A673 (cell line): ENCODE measurements around the gene CDR2. TPM values are rescaled to one million over a fixed set of nuclear protein-coding genes. Genes with fewer than 3 reads are reported as not detected.
"Not testable (repeated sequence)": the region's sequence is repeated elsewhere in the genome, so short reads cannot be mapped to it uniquely, and the experiment has no call there.

Experiments used
- BruUV-seq: library from RNA; stranded (reverse); fragments of 400-500 nt; replicated peaks from 2 replicates; lab custom pipeline; 2021; lab: Mats Ljungman, UMichigan
- CTCF ChIA-PET: fragments of 300-600 bp; sonication (Branson Sonifier 250); formaldehyde crosslinking; loops from one replicate; lab custom pipeline; 2022; ENCODE audit warnings: antibody characterized with exemption; lab: Charles Lee
- POLR2A ChIA-PET: fragments of 300-600 bp; sonication (Branson Sonifier 250); formaldehyde crosslinking; loops from one replicate; lab custom pipeline; 2022; ENCODE audit warnings: antibody characterized with exemption; ENCODE audit not compliant: low non-redundant PET; lab: Charles Lee
- DNase-seq: peaks from one replicate; pipeline ENCODE4 v3.0.0-alpha.2; 2015; ENCODE audit warnings: low spot score
- H3K27ac ChIP-seq: fragments of 200-600 bp; sonication (generic); 2 replicates; pipeline ENCODE4 v1.5.1; 2016; ENCODE audit warnings: mixed run types, low read depth, mild to moderate bottlenecking, mixed read lengths, antibody characterized with exemption, low read length; ENCODE audit not compliant: poor library complexity, severe bottlenecking
- H3K27me3 ChIP-seq: fragments of 200-600 bp; sonication (generic); replicated peaks from 2 replicates; pipeline ENCODE4 v1.6.1; 2017; ENCODE audit warnings: mixed run types, low read depth, mild to moderate bottlenecking, mixed read lengths, antibody characterized with exemption, low read length; ENCODE audit not compliant: insufficient read depth, poor library complexity
- H3K36me3 ChIP-seq: fragments of 200-600 bp; sonication (generic); 2 replicates; pipeline ENCODE4 v1.6.1; 2016; ENCODE audit warnings: mixed run types, mild to moderate bottlenecking, mixed read lengths, antibody characterized with exemption, low read length; ENCODE audit not compliant: insufficient read depth, poor library complexity, severe bottlenecking
- H3K4me1 ChIP-seq: fragments of 200-600 bp; sonication (generic); 2 replicates; pipeline ENCODE4 v1.6.1; 2017; ENCODE audit warnings: mixed run types, mild to moderate bottlenecking, mixed read lengths, antibody characterized with exemption, low read length; ENCODE audit not compliant: insufficient read depth, poor library complexity, severe bottlenecking
- H3K4me3 ChIP-seq: fragments of 200-600 bp; sonication (generic); 2 replicates; pipeline ENCODE4 v1.5.1; 2016; ENCODE audit warnings: low read depth, mixed run types, mild to moderate bottlenecking, mixed read lengths, low read length; ENCODE audit not compliant: poor library complexity, severe bottlenecking
- H3K9me3 ChIP-seq: fragments of 200-600 bp; sonication (generic); 2 replicates; pipeline ENCODE4 v1.6.1; 2016; ENCODE audit warnings: mixed run types, low read depth, mild to moderate bottlenecking, mixed read lengths, antibody characterized with exemption, low read length; ENCODE audit not compliant: poor library complexity, severe bottlenecking
- CTCF ChIP-seq: fragments of 300-800, 200-600 bp; sonication (generic); conservative IDR thresholded peaks from 2 replicates; pipeline ENCODE4 v1.5.1; 2017; ENCODE audit warnings: low read depth, mild to moderate bottlenecking, antibody characterized with exemption, low read length, moderate library complexity, mixed read lengths
- EZH2 ChIP-seq: fragments of 200-600 bp; sonication (generic); IDR thresholded peaks from 2 replicates; pipeline ENCODE4 v1.6.1; 2017; ENCODE audit warnings: borderline replicate concordance, low read depth, mild to moderate bottlenecking, mixed read lengths, antibody characterized with exemption, low read length; ENCODE audit not compliant: poor library complexity, severe bottlenecking
- intact Hi-C: fragments of 100-400 bp; cut with micrococcal nuclease; formaldehyde crosslinking; loops from one replicate; pipeline ENCODE4 v1.10.0; 2022; ENCODE audit not compliant: unreplicated experiment
- total RNA-seq: library from RNA; stranded (reverse); gene quantifications from 2 replicates; pipeline ENCODE4 v1.2.3, GENCODE V29; 2021

Gene CDR2
- total RNA-seq, 1 experiment from 2014 or later, result 40.5 TPM

GRCh38 chr16:22352140-22352539, 22.3 kb downstream of the CDR2 start:
- Histone ChIP-seq H3K27me3 (no peaks in the 10 kb centered on the region), H3K27ac (no peak overlapping the region), H3K4me1 (peaks cover 25% of the 10 kb centered on the region), H3K36me3 (peaks cover 37% of the 10 kb centered on the region), H3K4me3 (no peak overlapping the region), H3K9me3 (no peaks in the 10 kb centered on the region)
- no TSS peak for BruUV-seq
- ChIA-PET POLR2A (no interaction called here), CTCF (no interaction called here)
- no peak for TF ChIP-seq CTCF
- no peak for TF ChIP-seq EZH2
- no peak for DNase-seq
- intact Hi-C loops, result loop anchor here (5.0 kb wide), 1 partner anchor 50 kb away; no protein-coding TSS in a partner anchor

GRCh38 chr16:22351017-22351416, 23.4 kb downstream of the CDR2 start:
- H3K27ac ChIP-seq, H3K27me3 ChIP-seq, CTCF ChIA-PET, BruUV-seq, DNase-seq, H3K4me3 ChIP-seq, POLR2A ChIA-PET, H3K9me3 ChIP-seq: not testable (repeated sequence)
- H3K4me1 ChIP-seq, result peaks cover 22% of the 10 kb centered on the region
- peaks cover 47% of the 10 kb centered on the region for H3K36me3 ChIP-seq
- intact Hi-C loops, result loop anchor here (5.0 kb wide), 1 partner anchor 51 kb away; no protein-coding TSS in a partner anchor

- H3K36me3 ChIP-seq, result peaks cover 59% of the 10 kb centered on the region
- intact Hi-C loops, result no loop called here
- peaks cover 8% of the 10 kb centered on the region for H3K4me1 ChIP-seq
- no peaks in the 10 kb centered on the region for H3K9me3 ChIP-seq
- H3K27ac ChIP-seq, result no peak overlapping the region
- CTCF ChIA-PET, result no interaction called here
- TF ChIP-seq CTCF (no peak), EZH2 (no peak)
- DNase-seq, result no peak
- H3K27me3 ChIP-seq, result no peaks in the 10 kb centered on the region
- POLR2A ChIA-PET, result no interaction called here
- BruUV-seq, result no TSS peak
- no peak overlapping the region for H3K4me3 ChIP-seq
Observed at GRCh38 chr16:22348291-22348690, 26.1 kb downstream of the CDR2 start.

GRCh38 chr16:22347100-22347820, 27.2 kb downstream of the CDR2 start:
- no peak overlapping the region for H3K27ac ChIP-seq
- intact Hi-C loops, result no loop called here
- BruUV-seq, result no TSS peak

More at GRCh38 chr16:22347100-22347820, 27.2 kb downstream of the CDR2 start:
- H3K4me1 ChIP-seq, result no peaks in the 10 kb centered on the region
- DNase-seq, result no peak
- no peaks in the 10 kb centered on the region for H3K27me3 ChIP-seq
- no peak overlapping the region for H3K4me3 ChIP-seq
- CTCF ChIA-PET, result no interaction called here
- peaks cover 59% of the 10 kb centered on the region for H3K36me3 ChIP-seq
- POLR2A ChIA-PET, result no interaction called here
- H3K9me3 ChIP-seq, result no peaks in the 10 kb centered on the region
- TF ChIP-seq EZH2 (no peak), CTCF (no peak)
